SK-N-SH (cell line): ENCODE measurements around the gene NTRK3.

Experiments
- MAX ChIP-seq: IDR thresholded peaks from 2 replicates; pipeline ENCODE4 v1.4.0; 2012; ENCODE audit warnings: low read depth
- SMC3 ChIP-seq: IDR thresholded peaks from 2 replicates; pipeline ENCODE4 v1.6.1; 2012; ENCODE audit warnings: low read depth, low read length, improper control_type of control experiment

- no peak for TF ChIP-seq MAX
- no peak for TF ChIP-seq SMC3
These were observed 131.0 kb downstream of the NTRK3 start for GRCh38 chr15:88125576-88125975.
